Naive thymus-derived CD4-positive, alpha-beta T cell (primary cell): ENCODE results near the gene EPAS1. TPM values are rescaled to one million over a fixed set of nuclear protein-coding genes. Genes with fewer than 3 reads are reported as not detected.

ENCODE experiments used
- ATAC-seq: fragments of 150-1000 bp; cut with Tn5 transposase; 2 replicates; pipeline ENCODE4 v1.10.0; 2021; ENCODE audit warnings: mild to moderate bottlenecking, moderate library complexity
- CTCF ChIA-PET: fragments of 350-600 bp; sonication (Branson Sonifier 250); formaldehyde crosslinking; loops from one replicate; lab custom pipeline; 2021; ENCODE audit warnings: antibody characterized with exemption; lab: Charles Lee
- POLR2A ChIA-PET: fragments of 350-600 bp; sonication (Branson Sonifier 250); formaldehyde crosslinking; loops from one replicate; lab custom pipeline; 2021; ENCODE audit warnings: antibody characterized with exemption, inconsistent platforms; lab: Charles Lee
- DNase-seq, 9 donors: peaks; one replicate each; pipeline versions ENCODE4 v3.0.0 to v3.0.0-alpha.2; 2020 to 2022; ENCODE audit warnings: mixed read lengths in 1 of 9
- H3K27ac ChIP-seq: one replicate; pipeline ENCODE4 v1.7.0; 2013; ENCODE audit warnings: mild to moderate bottlenecking, low read depth, low read length, moderate library complexity
- H3K27me3 ChIP-seq, 2 donors: one replicate each; pipeline ENCODE4 v1.7.0; 2013; ENCODE audit warnings: low read length in 2 of 2, mild to moderate bottlenecking in 2 of 2, moderate library complexity in 2 of 2; ENCODE audit not compliant: control insufficient read depth in 2 of 2, insufficient read depth in 2 of 2
- H3K36me3 ChIP-seq, 3 experiments: 1 replicate in 2 of 3; 2 replicates in 1 of 3; pipeline ENCODE4 v1.7.0; 2013; ENCODE audit warnings: low read length in 3 of 3, mild to moderate bottlenecking in 3 of 3, moderate library complexity in 1 of 3; ENCODE audit not compliant: insufficient read depth in 3 of 3, control insufficient read depth in 2 of 3
- H3K4me1 ChIP-seq, 2 donors: one replicate each; pipeline ENCODE4 v1.7.0; 2013; ENCODE audit warnings: low read length in 2 of 2, mild to moderate bottlenecking in 2 of 2, moderate library complexity in 1 of 2; ENCODE audit not compliant: control insufficient read depth in 2 of 2, insufficient read depth in 2 of 2
- H3K4me3 ChIP-seq: 2 replicates; pipeline ENCODE4 v1.7.0; 2013; ENCODE audit warnings: mild to moderate bottlenecking, low read length
- H3K9me3 ChIP-seq, 3 experiments: 1 replicate in 2 of 3; 2 replicates in 1 of 3; pipeline ENCODE4 v1.7.0; 2013; ENCODE audit warnings: low read length in 3 of 3; ENCODE audit not compliant: control insufficient read depth in 2 of 3
- H3K27ac Mint-ChIP-seq, 9 donors: one replicate each; pipeline ENCODE4 v1.8.0; 2020 to 2022; ENCODE audit warnings: mixed read lengths in 9 of 9, mild to moderate bottlenecking in 8 of 9, moderate library complexity in 5 of 9, inconsistent platforms in 2 of 9
- H3K27me3 Mint-ChIP-seq, 5 donors: one replicate each; pipeline ENCODE4 v1.8.0; 2021 to 2022; ENCODE audit warnings: mixed read lengths in 5 of 5, mild to moderate bottlenecking in 1 of 5
- H3K36me3 Mint-ChIP-seq, 5 donors: one replicate each; pipeline ENCODE4 v1.8.0; 2020 to 2022; ENCODE audit warnings: mixed read lengths in 5 of 5, mild to moderate bottlenecking in 3 of 5, inconsistent platforms in 1 of 5
- H3K4me1 Mint-ChIP-seq, 7 donors: one replicate each; pipeline ENCODE4 v1.8.0; 2020 to 2022; ENCODE audit warnings: mixed read lengths in 7 of 7, mild to moderate bottlenecking in 3 of 7, inconsistent platforms in 1 of 7
- H3K4me3 Mint-ChIP-seq, 10 donors: one replicate each; pipeline ENCODE4 v1.8.0; 2020 to 2022; ENCODE audit warnings: mild to moderate bottlenecking in 10 of 10, mixed read lengths in 10 of 10, moderate library complexity in 6 of 10, inconsistent platforms in 2 of 10
- H3K9me3 Mint-ChIP-seq, 11 donors: one replicate each; pipeline ENCODE4 v1.8.0; 2020 to 2022; ENCODE audit warnings: mixed read lengths in 11 of 11, mild to moderate bottlenecking in 4 of 11, inconsistent platforms in 1 of 11, moderate library complexity in 1 of 11
- intact Hi-C, 2 donors: fragments of 100-400 bp; cut with micrococcal nuclease; formaldehyde crosslinking; loops; one replicate each; pipeline ENCODE4 v1.15.1; 2023
- polyA plus RNA-seq, 2 donors: library from polyadenylated mRNA; unstranded; fragments of 300-500 nt; fragmentation: Illumina TruSeq; gene quantifications; one replicate each; pipeline ENCODE4 v1.2.3, GENCODE V29; 2021
- total RNA-seq, 6 experiments: library from RNA in 5 of 6; stranded (reverse) in 5 of 6; gene quantifications; 1 replicate in 5 of 6; 2 replicates in 1 of 6; pipeline ENCODE4 v1.2.3 and lab custom pipeline; 2021 to 2026

EPAS1 gene
- total and polyA plus RNA-seq, 7 experiments from 2014 or later = 0.18 to 17.0 (median 4.7) TPM; not detected in 1

- no peaks in the 10 kb centered on the region for H3K27me3 ChIP-seq
- H3K27ac ChIP-seq = no peak overlapping the region
- Mint-ChIP-seq H3K4me3 (no peak overlapping the region), H3K36me3 (peaks cover 0 to 38% (median 4%) of the 10 kb centered on the region in 5 donors), H3K27me3 (no peaks in the 10 kb centered on the region), H3K4me1 (peaks cover 21 to 82% (median 65%) of the 10 kb centered on the region in 7 donors), H3K27ac (peak overlapping the region in 1 of 9 donors; percentile 74), H3K9me3 (peaks cover 0 to 6% (median 0%) of the 10 kb centered on the region in 11 donors)
- H3K4me3 ChIP-seq = no peak overlapping the region
- intact Hi-C loops = no loop called here
- no peaks in the 10 kb centered on the region for H3K9me3 ChIP-seq
- H3K36me3 ChIP-seq = no peaks in the 10 kb centered on the region
- DNase-seq (no peak), ATAC-seq (no peak)
- H3K4me1 ChIP-seq = peaks cover 4 to 21% of the 10 kb centered on the region in 2 donors
- ChIA-PET POLR2A (no interaction called here), CTCF (interaction anchor here (1.4 kb wide), 1 partner anchor 64 kb away, joined by 4 read pairs; no protein-coding TSS in a partner anchor)
Observed at GRCh38 chr2:46358713-46359112, 61.5 kb downstream of the EPAS1 start.

- ChIA-PET CTCF (interaction anchor here (0.8 to 1.1 kb wide), 2 partner anchors 22 to 78 kb away, joined by 3 to 4 read pairs; no protein-coding TSS in a partner anchor), POLR2A (no interaction called here)
- Mint-ChIP-seq H3K36me3 (peaks cover 0 to 33% (median 4%) of the 10 kb centered on the region in 5 donors), H3K27me3 (no peaks in the 10 kb centered on the region), H3K9me3 (peaks cover 0 to 6% (median 0%) of the 10 kb centered on the region in 11 donors), H3K27ac (no peak overlapping the region), H3K4me1 (peaks cover 22 to 80% (median 63%) of the 10 kb centered on the region in 7 donors), H3K4me3 (no peak overlapping the region)
- H3K9me3 ChIP-seq = no peaks in the 10 kb centered on the region
- no peak for ATAC-seq
- H3K36me3 ChIP-seq = no peaks in the 10 kb centered on the region
- DNase-seq = no peak
- peaks cover 7 to 29% of the 10 kb centered on the region in 2 donors for H3K4me1 ChIP-seq
- H3K27ac ChIP-seq = no peak overlapping the region
- intact Hi-C loops = loop anchor here (5.0 to 10.0 kb wide), 2 partner anchors 123 to 186 kb away; no protein-coding TSS in a partner anchor
- no peak overlapping the region for H3K4me3 ChIP-seq
- no peaks in the 10 kb centered on the region for H3K27me3 ChIP-seq
Observed at GRCh38 chr2:46360303-46360702, 63.1 kb downstream of the EPAS1 start.

- Histone ChIP-seq H3K4me3 (no peak overlapping the region), H3K4me1 (peaks cover 7 to 29% of the 10 kb centered on the region in 2 donors), H3K27ac (no peak overlapping the region), H3K9me3 (no peaks in the 10 kb centered on the region), H3K27me3 (no peaks in the 10 kb centered on the region), H3K36me3 (no peaks in the 10 kb centered on the region)
- peaks cover 0 to 6% (median 0%) of the 10 kb centered on the region in 11 donors for H3K9me3 Mint-ChIP-seq
- H3K4me3 Mint-ChIP-seq = peak overlapping the region in 4 of 10 donors; percentile 4 to 44 (median 28)
- POLR2A ChIA-PET = interaction anchor here (0.6 to 1.6 kb wide), 3 partner anchors 8 to 280 kb away, joined by 3 to 7 read pairs (median 6); no protein-coding TSS in a partner anchor
- peaks cover 0 to 19% (median 0%) of the 10 kb centered on the region in 5 donors for H3K36me3 Mint-ChIP-seq
- H3K4me1 Mint-ChIP-seq = peaks cover 18 to 63% (median 53%) of the 10 kb centered on the region in 7 donors
- intact Hi-C loops = loop anchor here (5.0 to 10.0 kb wide), 2 partner anchors 125 to 187 kb away; no protein-coding TSS in a partner anchor
- CTCF ChIA-PET = interaction anchor here (0.7 to 3.5 kb wide), 3 partner anchors 11 to 299 kb away, joined by 3 to 19 read pairs (median 18); no protein-coding TSS in a partner anchor
- ATAC-seq (no peak), DNase-seq (no peak)
- peak overlapping the region in 3 of 9 donors; percentile 22 to 25 (median 24) for H3K27ac Mint-ChIP-seq
- no peaks in the 10 kb centered on the region for H3K27me3 Mint-ChIP-seq
Observed at GRCh38 chr2:46361920-46362666, 64.9 kb downstream of the EPAS1 start.

GRCh38 chr2:46362667-46363012 lies 65.4 kb downstream of the EPAS1 start:
- peaks cover 7 to 29% of the 10 kb centered on the region in 2 donors for H3K4me1 ChIP-seq
- H3K4me1 Mint-ChIP-seq = peaks cover 18 to 58% (median 47%) of the 10 kb centered on the region in 7 donors
- no peak overlapping the region for H3K27ac ChIP-seq
- CTCF ChIA-PET = interaction anchor here (0.7 to 3.5 kb wide), 4 partner anchors 10 to 300 kb away, joined by 3 to 19 read pairs (median 11); no protein-coding TSS in a partner anchor
- no peaks in the 10 kb centered on the region for H3K36me3 ChIP-seq
- peak overlapping the region in 2 of 9 donors; percentile 22 to 37 for H3K27ac Mint-ChIP-seq
- H3K9me3 Mint-ChIP-seq = peaks cover 0 to 6% (median 0%) of the 10 kb centered on the region in 11 donors
- H3K9me3 ChIP-seq = no peaks in the 10 kb centered on the region
- POLR2A ChIA-PET = interaction anchor here (0.6 to 1.6 kb wide), 3 partner anchors 9 to 280 kb away, joined by 3 to 7 read pairs (median 6); no protein-coding TSS in a partner anchor
- no peak overlapping the region for H3K4me3 ChIP-seq
- no peaks in the 10 kb centered on the region for H3K27me3 ChIP-seq
- peak overlapping the region in 3 of 10 donors; percentile 3 to 41 (median 26) for H3K4me3 Mint-ChIP-seq
- intact Hi-C loops = loop anchor here (5.0 to 10.0 kb wide), 2 partner anchors 125 to 188 kb away; no protein-coding TSS in a partner anchor
- peaks cover 0 to 2% (median 0%) of the 10 kb centered on the region in 5 donors for H3K27me3 Mint-ChIP-seq
- DNase-seq (no peak), ATAC-seq (no peak)
- peaks cover 0 to 14% (median 0%) of the 10 kb centered on the region in 5 donors for H3K36me3 Mint-ChIP-seq

- no peaks in the 10 kb centered on the region for H3K36me3 ChIP-seq
- ChIA-PET POLR2A (interaction anchor here (0.9 to 1.6 kb wide), 2 partner anchors 10 to 16 kb away, joined by 3 to 7 read pairs; no protein-coding TSS in a partner anchor), CTCF (interaction anchor here (0.7 to 3.5 kb wide), 7 partner anchors 25 to 352 kb away, joined by 3 to 19 read pairs (median 4); no protein-coding TSS in a partner anchor)
- intact Hi-C loops = loop anchor here (2.0 to 10.0 kb wide), 4 partner anchors 13 to 721 kb away; no protein-coding TSS in a partner anchor
- DNase-seq = no peak
- H3K27ac ChIP-seq = no peak overlapping the region
- Mint-ChIP-seq H3K27ac (peak overlapping the region in 2 of 9 donors; percentile 8 to 14), H3K27me3 (peaks cover 0 to 5% (median 0%) of the 10 kb centered on the region in 5 donors), H3K4me1 (peaks cover 22 to 48% (median 41%) of the 10 kb centered on the region in 7 donors), H3K9me3 (peaks cover 0 to 2% (median 0%) of the 10 kb centered on the region in 11 donors), H3K36me3 (peaks cover 0 to 6% (median 0%) of the 10 kb centered on the region in 5 donors), H3K4me3 (peak overlapping the region in 3 of 10 donors; percentile 6 to 54 (median 33))
- H3K4me3 ChIP-seq = no peak overlapping the region
- ATAC-seq = no peak
- peaks cover 7 to 29% of the 10 kb centered on the region in 2 donors for H3K4me1 ChIP-seq
- H3K9me3 ChIP-seq = no peaks in the 10 kb centered on the region
- H3K27me3 ChIP-seq = no peaks in the 10 kb centered on the region
Observed at GRCh38 chr2:46363535-46364170, 66.4 kb downstream of the EPAS1 start.
